Measurements from ENCODE around the gene CDC16. TPM values are rescaled to one million over a fixed set of nuclear protein-coding genes. Genes with fewer than 3 reads are reported as not detected.

Gene CDC16
- total and polyA plus RNA-seq, 7 experiments from 2014 or later = 20.1 to 108 (median 78.3) TPM

DNA sequence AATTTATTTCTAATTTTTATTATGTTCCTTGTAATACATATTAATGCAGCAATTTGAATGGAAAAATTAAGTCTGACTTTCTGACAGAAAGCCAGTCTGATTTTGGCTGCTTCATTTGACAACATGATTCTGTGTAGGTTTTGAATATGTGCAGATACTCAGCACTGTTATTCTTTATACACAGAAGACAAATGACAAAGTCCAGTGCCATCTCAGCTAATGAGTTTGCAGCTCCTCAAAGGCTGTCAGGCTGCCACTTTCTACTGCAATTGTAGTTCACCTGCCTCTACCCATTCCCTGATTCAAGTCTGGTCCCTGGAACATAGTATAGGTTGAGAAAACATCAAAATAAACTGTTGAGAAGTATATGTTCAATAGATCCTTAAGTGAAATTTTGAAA is 76.7 kb downstream of the CDC16 start:
- H3K4me1 Mint-ChIP-seq = peaks cover 16 to 27% (median 25%) of the 10 kb centered on the region in 7 donors
- no peak for ATAC-seq
- Histone ChIP-seq H3K27me3 (ENCODE audit: control insufficient read depth in 2 of 2, insufficient read depth in 2 of 2, low read length in 2 of 2) (no peaks in the 10 kb centered on the region), H3K27ac (ENCODE audit: low read depth, low read length) (no peak overlapping the region), H3K4me3 (ENCODE audit: low read length) (no peak overlapping the region), H3K36me3 (ENCODE audit: control insufficient read depth in 2 of 3, insufficient read depth in 3 of 3, low read length in 3 of 3) (peaks cover 0 to 5% (median 0%) of the 10 kb centered on the region in 3 experiments), H3K4me1 (ENCODE audit: control insufficient read depth in 2 of 2, insufficient read depth in 2 of 2, low read length in 2 of 2) (peaks cover 9 to 16% of the 10 kb centered on the region in 2 donors), H3K9me3 (ENCODE audit: control insufficient read depth in 2 of 3, low read length in 3 of 3) (no peaks in the 10 kb centered on the region)
- no peak overlapping the region for H3K4me3 Mint-ChIP-seq
- POLR2A ChIA-PET = interaction anchor here (1.0 to 3.2 kb wide), 2 partner anchors 30 to 34 kb away, joined by 3 to 14 read pairs; partner anchors contain the start of gene UPF3A
- no peak overlapping the region for H3K27ac Mint-ChIP-seq
- no peaks in the 10 kb centered on the region for H3K27me3 Mint-ChIP-seq
- no peak for DNase-seq
- intact Hi-C loops (cut with micrococcal nuclease) = no loop called here
- peaks cover 0 to 11% (median 4%) of the 10 kb centered on the region in 5 donors for H3K36me3 Mint-ChIP-seq
- H3K9me3 Mint-ChIP-seq = peaks cover 0 to 4% (median 0%) of the 10 kb centered on the region in 11 donors
- CTCF ChIA-PET = interaction anchor here (0.7 to 0.9 kb wide), 3 partner anchors 17 to 111 kb away, joined by 3 to 4 read pairs (median 3); no protein-coding TSS in a partner anchor

DNA sequence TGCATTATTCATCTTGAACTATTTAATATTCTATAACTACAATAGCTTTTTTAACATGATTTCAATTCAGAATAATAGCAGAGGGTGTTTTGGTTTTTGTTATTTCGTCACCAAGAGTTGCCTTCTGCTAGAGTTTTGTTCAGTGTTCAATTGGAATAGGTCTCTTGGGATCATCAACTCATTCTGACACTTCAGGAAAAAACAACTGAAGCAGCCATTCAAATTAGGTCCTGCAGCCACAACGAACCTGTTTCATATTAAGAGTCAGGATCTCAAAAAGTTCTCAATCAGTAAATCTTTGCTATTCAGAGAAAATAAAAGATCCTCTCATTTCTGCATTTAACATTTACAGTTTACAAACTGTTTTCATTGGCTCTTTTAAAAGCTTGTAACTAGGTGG is 77.2 kb downstream of the CDC16 start:
- ChIA-PET POLR2A (interaction anchor here (0.7 to 3.2 kb wide), 4 partner anchors 10 to 348 kb away, joined by 3 to 14 read pairs (median 4); partner anchors contain the start of gene UPF3A), CTCF (interaction anchor here (0.9 kb wide), 1 partner anchor 18 kb away, joined by 3 read pairs; no protein-coding TSS in a partner anchor)
- no peak overlapping the region for H3K27ac ChIP-seq (ENCODE audit: low read depth, low read length)
- Mint-ChIP-seq H3K4me3 (no peak overlapping the region), H3K27me3 (no peaks in the 10 kb centered on the region), H3K36me3 (peaks cover 0 to 11% (median 3%) of the 10 kb centered on the region in 5 donors), H3K4me1 (peaks cover 19 to 31% (median 26%) of the 10 kb centered on the region in 7 donors), H3K9me3 (peaks cover 0 to 4% (median 0%) of the 10 kb centered on the region in 11 donors), H3K27ac (no peak overlapping the region)
- no peak overlapping the region for H3K4me3 ChIP-seq (ENCODE audit: low read length)
- DNase-seq (no peak), ATAC-seq (no peak)
- intact Hi-C loops (cut with micrococcal nuclease) = no loop called here
- H3K27me3 ChIP-seq (ENCODE audit: control insufficient read depth in 2 of 2, insufficient read depth in 2 of 2, low read length in 2 of 2) = no peaks in the 10 kb centered on the region
- H3K36me3 ChIP-seq (ENCODE audit: control insufficient read depth in 2 of 3, insufficient read depth in 3 of 3, low read length in 3 of 3) = no peaks in the 10 kb centered on the region
- H3K9me3 ChIP-seq (ENCODE audit: control insufficient read depth in 2 of 3, low read length in 3 of 3) = no peaks in the 10 kb centered on the region
- peaks cover 9 to 16% of the 10 kb centered on the region in 2 donors for H3K4me1 ChIP-seq (ENCODE audit: control insufficient read depth in 2 of 2, insufficient read depth in 2 of 2, low read length in 2 of 2)

DNA sequence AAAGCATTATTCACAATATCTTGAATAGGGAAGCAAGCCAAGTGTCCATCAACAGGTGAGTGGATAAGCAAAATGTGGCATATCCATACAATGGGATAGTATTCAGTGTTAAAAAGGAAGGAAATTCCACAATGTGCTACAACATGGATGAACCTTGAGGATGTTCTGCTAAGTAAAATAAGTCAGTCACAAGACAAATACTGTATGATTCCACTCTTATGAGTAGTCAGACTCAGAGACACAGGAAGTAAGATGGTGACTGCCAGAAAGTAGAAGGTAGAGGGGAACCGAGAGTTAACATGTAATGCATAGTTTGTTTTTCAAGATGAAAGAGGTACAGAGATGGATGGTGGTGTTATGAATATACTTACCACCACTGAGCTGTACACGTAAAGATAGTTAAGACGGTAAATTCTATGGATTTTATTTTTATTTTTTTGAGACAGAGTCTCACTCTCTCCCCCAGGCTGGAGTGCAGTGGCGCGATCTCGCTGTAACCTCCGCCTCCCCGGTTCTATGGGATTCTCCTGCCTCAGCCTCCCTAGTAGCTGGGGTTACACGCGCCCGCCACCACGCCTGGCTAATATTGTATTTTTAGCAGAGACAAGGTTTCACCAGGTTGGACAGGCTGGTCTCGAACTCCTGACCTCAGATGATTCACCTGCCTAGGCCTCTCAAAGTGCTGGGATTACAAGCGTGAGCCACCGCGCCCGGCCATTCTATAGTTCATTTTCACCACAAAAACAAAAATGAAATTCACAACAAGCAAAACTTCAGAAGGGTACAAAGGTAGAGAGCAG is 78.6 kb downstream of the CDC16 start:
- Histone ChIP-seq H3K27ac (ENCODE audit: low read depth, low read length) (peak overlapping the region; percentile 80), H3K4me1 (ENCODE audit: control insufficient read depth in 2 of 2, insufficient read depth in 2 of 2, low read length in 2 of 2) (peaks cover 14 to 16% of the 10 kb centered on the region in 2 donors), H3K4me3 (ENCODE audit: low read length) (peak overlapping the region; percentile 42), H3K36me3 (ENCODE audit: control insufficient read depth in 2 of 3, insufficient read depth in 3 of 3, low read length in 3 of 3) (no peaks in the 10 kb centered on the region), H3K9me3 (ENCODE audit: control insufficient read depth in 2 of 3, low read length in 3 of 3) (no peaks in the 10 kb centered on the region), H3K27me3 (ENCODE audit: control insufficient read depth in 2 of 2, insufficient read depth in 2 of 2, low read length in 2 of 2) (no peaks in the 10 kb centered on the region)
- intact Hi-C loops (cut with micrococcal nuclease) = no loop called here
- Mint-ChIP-seq H3K27ac (peak overlapping the region; percentile 84 to 95 (median 91)), H3K9me3 (peaks cover 0 to 4% (median 0%) of the 10 kb centered on the region in 11 donors), H3K27me3 (no peaks in the 10 kb centered on the region), H3K36me3 (peaks cover 0 to 11% (median 0%) of the 10 kb centered on the region in 5 donors), H3K4me1 (peaks cover 24 to 43% (median 36%) of the 10 kb centered on the region in 7 donors), H3K4me3 (peak overlapping the region; percentile 81 to 95 (median 90))
- ATAC-seq = no peak
- ChIA-PET POLR2A (interaction anchor here (0.9 to 3.2 kb wide), 5 partner anchors 8 to 33 kb away, joined by 3 to 14 read pairs (median 4); partner anchors contain the start of gene UPF3A), CTCF (no interaction called here)
- DNase-seq = peak in 3 of 9 donors; percentile 3 to 26 (median 7)

DNA sequence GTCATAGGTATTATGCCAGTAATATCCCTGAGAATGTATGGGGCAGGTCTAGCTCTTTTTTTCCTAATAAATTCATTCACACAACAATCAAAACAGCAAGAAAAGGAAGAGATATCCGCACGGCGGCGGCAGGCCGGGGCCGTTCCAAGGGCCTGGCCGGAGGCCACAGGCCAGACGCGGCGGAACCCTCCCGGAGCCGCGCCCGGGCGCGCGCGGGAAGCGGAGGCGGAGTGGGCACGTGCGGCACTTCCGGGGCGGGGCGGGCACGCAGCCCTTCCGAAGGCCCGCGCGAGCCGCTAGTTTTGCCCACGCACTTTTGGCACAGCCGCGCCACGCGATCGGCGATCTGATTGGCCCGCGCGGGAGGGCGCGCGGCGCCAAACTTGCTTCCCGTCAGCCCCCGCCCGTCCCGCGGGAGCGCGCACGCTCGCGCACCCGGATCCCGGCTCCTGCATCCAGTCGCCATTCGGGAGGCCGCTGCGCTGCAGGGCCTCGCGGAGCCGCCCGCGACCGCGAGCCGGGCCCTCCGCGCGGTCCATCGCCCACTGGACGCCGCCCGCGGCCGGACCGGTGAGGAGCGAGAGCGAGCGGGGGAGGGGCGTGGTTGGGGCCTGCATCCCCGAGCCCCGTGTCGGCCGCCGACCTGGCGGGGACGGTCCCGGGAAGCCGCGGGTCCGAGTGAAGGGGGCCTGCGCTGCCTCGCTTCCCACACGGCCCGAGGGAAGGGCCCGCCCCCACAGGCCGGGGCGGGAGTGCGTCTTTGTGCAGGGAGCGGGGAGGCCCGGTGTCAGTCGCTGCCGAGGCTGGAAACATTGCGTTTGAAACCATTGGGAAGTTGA is 79.6 kb downstream of the CDC16 start, which contains the start of gene CHAMP1:
CHAMP1 (plus strand) TSS at position 430 of the 839 bp plus-strand sequence. CDS start 9,340 bp downstream, outside the sequence.
- ChIA-PET POLR2A (interaction anchor here (0.9 to 3.2 kb wide), 5 partner anchors 9 to 34 kb away, joined by 3 to 14 read pairs (median 4); partner anchors contain the start of gene UPF3A), CTCF (no interaction called here)
- no peaks in the 10 kb centered on the region for H3K27me3 ChIP-seq (ENCODE audit: control insufficient read depth in 2 of 2, insufficient read depth in 2 of 2, low read length in 2 of 2)
- peaks cover 16% of the 10 kb centered on the region in 2 donors for H3K4me1 ChIP-seq (ENCODE audit: control insufficient read depth in 2 of 2, insufficient read depth in 2 of 2, low read length in 2 of 2)
- H3K4me3 ChIP-seq (ENCODE audit: low read length) = peak within 1 kb of the TSS; percentile 42
- intact Hi-C loops (cut with micrococcal nuclease) = loop anchor here (1.0 kb wide), 2 partner anchors 25 to 33 kb away; partner anchors contain the start of gene UPF3A (in 2 of the 2)
- H3K36me3 ChIP-seq (ENCODE audit: control insufficient read depth in 2 of 3, insufficient read depth in 3 of 3, low read length in 3 of 3) = no peaks in the 10 kb centered on the region
- H3K27me3 Mint-ChIP-seq = no peaks in the 10 kb centered on the region
- ATAC-seq (peak; percentile 94), DNase-seq (peak; percentile 79 to 96 (median 89))
- H3K4me1 Mint-ChIP-seq = peaks cover 33 to 54% (median 45%) of the 10 kb centered on the region in 7 donors
- peaks cover 0 to 4% (median 0%) of the 10 kb centered on the region in 11 donors for H3K9me3 Mint-ChIP-seq
- peak within 1 kb of the TSS; percentile 85 to 95 (median 92) for H3K27ac Mint-ChIP-seq
- H3K4me3 Mint-ChIP-seq = peak within 1 kb of the TSS; percentile 84 to 95 (median 91)
- no peaks in the 10 kb centered on the region for H3K9me3 ChIP-seq (ENCODE audit: control insufficient read depth in 2 of 3, low read length in 3 of 3)
- H3K27ac ChIP-seq (ENCODE audit: low read depth, low read length) = peak within 1 kb of the TSS; percentile 80
- peaks cover 0 to 11% (median 2%) of the 10 kb centered on the region in 5 donors for H3K36me3 Mint-ChIP-seq

DNA sequence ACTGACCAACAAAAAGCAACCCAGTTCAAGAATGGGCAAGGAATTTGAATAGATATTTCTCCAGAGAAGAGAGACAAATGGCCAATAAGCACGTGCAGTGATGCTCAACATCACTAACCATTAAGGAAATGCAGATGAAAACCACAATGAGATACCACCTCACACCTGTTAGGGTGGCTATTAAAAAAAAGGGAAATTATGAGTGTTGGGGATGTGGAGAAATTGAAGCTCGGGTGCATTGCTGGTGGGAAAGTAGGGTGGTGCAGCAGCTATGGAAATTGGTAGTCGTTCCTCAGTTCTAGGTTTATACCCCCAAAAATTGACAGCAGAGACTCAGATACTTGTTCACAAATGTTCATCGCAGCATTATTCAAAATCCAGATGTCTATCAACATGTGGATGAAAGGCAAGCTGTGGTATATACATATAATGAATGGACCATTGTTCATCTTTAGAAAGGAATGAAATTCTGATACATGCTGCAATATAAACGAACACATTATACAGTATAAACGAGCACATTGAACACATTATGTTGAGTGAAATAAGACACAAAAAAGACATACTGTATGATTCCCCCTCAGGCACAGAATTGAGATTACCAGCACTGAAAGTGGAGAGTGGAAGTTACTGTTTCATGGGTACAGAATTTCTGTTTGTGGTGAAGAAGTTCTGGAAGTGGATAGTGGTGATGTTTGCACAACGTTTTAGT is 80.5 kb downstream of the CDC16 start:
- CTCF ChIA-PET = interaction anchor here (0.7 kb wide), 1 partner anchor 56 kb away, joined by 4 read pairs; no protein-coding TSS in a partner anchor
- Histone ChIP-seq H3K4me3 (ENCODE audit: low read length) (peak overlapping the region; percentile 42), H3K9me3 (ENCODE audit: control insufficient read depth in 2 of 3, low read length in 3 of 3) (no peaks in the 10 kb centered on the region), H3K27me3 (ENCODE audit: control insufficient read depth in 2 of 2, insufficient read depth in 2 of 2, low read length in 2 of 2) (no peaks in the 10 kb centered on the region), H3K4me1 (ENCODE audit: control insufficient read depth in 2 of 2, insufficient read depth in 2 of 2, low read length in 2 of 2) (peaks cover 16% of the 10 kb centered on the region in 2 donors), H3K27ac (ENCODE audit: low read depth, low read length) (peak overlapping the region; percentile 80), H3K36me3 (ENCODE audit: control insufficient read depth in 2 of 3, insufficient read depth in 3 of 3, low read length in 3 of 3) (peaks cover 0 to 5% (median 0%) of the 10 kb centered on the region in 3 experiments)
- no peaks in the 10 kb centered on the region for H3K27me3 Mint-ChIP-seq
- ATAC-seq (no peak), DNase-seq (peak in 6 of 9 donors; percentile 15 to 23 (median 22))
- peaks cover 0 to 4% (median 0%) of the 10 kb centered on the region in 11 donors for H3K9me3 Mint-ChIP-seq
- peaks cover 0 to 12% (median 9%) of the 10 kb centered on the region in 5 donors for H3K36me3 Mint-ChIP-seq
- H3K4me3 Mint-ChIP-seq = peak overlapping the region; percentile 80 to 95 (median 88)
- peaks cover 40 to 62% (median 54%) of the 10 kb centered on the region in 7 donors for H3K4me1 Mint-ChIP-seq
- POLR2A ChIA-PET = interaction anchor here (1.1 kb wide), 1 partner anchor 8 kb away, joined by 3 read pairs; no protein-coding TSS in a partner anchor
- H3K27ac Mint-ChIP-seq = peak overlapping the region; percentile 58 to 93 (median 85)
- intact Hi-C loops (cut with micrococcal nuclease) = no loop called here
